Caco-2 (cell line): Measurements from ENCODE around the gene JAG2. TPM values are rescaled to one million over a fixed set of nuclear protein-coding genes. Genes with fewer than 3 reads are reported as not detected.

Experiments
- BruUV-seq: library from RNA; stranded (reverse); fragments of 400-500 nt; replicated peaks from 2 replicates; lab custom pipeline; 2021; lab: Mats Ljungman, UMichigan
- CTCF ChIA-PET: fragments of 300-600 bp; sonication (Branson Sonifier 250); formaldehyde crosslinking; loops from one replicate; lab custom pipeline; 2022; ENCODE audit warnings: antibody characterized with exemption; lab: Charles Lee
- POLR2A ChIA-PET: fragments of 300-600 bp; sonication (Branson Sonifier 250); formaldehyde crosslinking; loops from one replicate; lab custom pipeline; 2022; ENCODE audit warnings: antibody characterized with exemption; lab: Charles Lee
- DNase-seq, 2 experiments: peaks; one replicate each; pipeline versions ENCODE4 v3.0.0 to v3.0.0-alpha.2; 2020 to 2022
- H3K27me3 ChIP-seq: replicated peaks from 2 replicates; pipeline ENCODE4 v1.6.0; 2011; ENCODE audit warnings: low read length; ENCODE audit not compliant: control insufficient read depth, insufficient read depth
- H3K36me3 ChIP-seq: 2 replicates; pipeline ENCODE4 v1.5.1; 2011; ENCODE audit warnings: low read length; ENCODE audit not compliant: control insufficient read depth, insufficient read depth
- H3K4me1 ChIP-seq: fragments of 250-450 bp; sonication (Bioruptor Pico); 2 replicates; pipeline ENCODE4 v1.5.1; 2020; ENCODE audit warnings: mild to moderate bottlenecking
- H3K4me3 ChIP-seq: 2 replicates; pipeline ENCODE4 v1.5.1; 2011; ENCODE audit warnings: low read depth, mild to moderate bottlenecking, control low read depth, low read length
- H3K9me3 ChIP-seq: fragments of 250-450 bp; sonication (Bioruptor Pico); 2 replicates; pipeline ENCODE4 v1.5.1; 2020; ENCODE audit warnings: mild to moderate bottlenecking, moderate library complexity
- H3K27ac Mint-ChIP-seq: one replicate; pipeline ENCODE4 v1.8.0; 2022; ENCODE audit warnings: mixed read lengths; ENCODE audit not compliant: unreplicated experiment
- H3K27me3 Mint-ChIP-seq: one replicate; pipeline ENCODE4 v1.8.0; 2022; ENCODE audit warnings: mixed read lengths; ENCODE audit not compliant: insufficient read depth, unreplicated experiment
- H3K36me3 Mint-ChIP-seq: one replicate; pipeline ENCODE4 v1.8.0; 2022; ENCODE audit warnings: mild to moderate bottlenecking, mixed read lengths; ENCODE audit not compliant: insufficient read depth, unreplicated experiment
- H3K4me1 Mint-ChIP-seq: one replicate; pipeline ENCODE4 v1.8.0; 2022; ENCODE audit warnings: low read depth, mixed read lengths; ENCODE audit not compliant: unreplicated experiment
- H3K4me3 Mint-ChIP-seq: one replicate; pipeline ENCODE4 v1.8.0; 2022; ENCODE audit warnings: mild to moderate bottlenecking, moderate library complexity, mixed read lengths; ENCODE audit not compliant: unreplicated experiment
- H3K9me3 Mint-ChIP-seq: one replicate; pipeline ENCODE4 v1.8.0; 2022; ENCODE audit warnings: mixed read lengths; ENCODE audit not compliant: unreplicated experiment
- CTCF ChIP-seq, 2 experiments: fragments of 200-600 bp in 1 of 2; IDR thresholded peaks; 1 replicate in 1 of 2; 2 replicates in 1 of 2; pipeline versions ENCODE4 v1.5.1 to v1.8.0; 2011 to 2022; ENCODE audit warnings: antibody characterized with exemption in 1 of 2, control low read depth in 1 of 2, inconsistent platforms in 1 of 2, low read depth in 1 of 2, low read length in 1 of 2, mild to moderate bottlenecking in 1 of 2, moderate library complexity in 1 of 2; ENCODE audit not compliant: insufficient read depth in 1 of 2, severe bottlenecking in 1 of 2, unreplicated experiment in 1 of 2
- intact Hi-C: fragments of 100-400 bp; cut with micrococcal nuclease; formaldehyde crosslinking; loops from one replicate; pipeline ENCODE4 v1.10.0; 2022; ENCODE audit not compliant: unreplicated experiment
- total RNA-seq: library from RNA; stranded (reverse); gene quantifications from 2 replicates; pipeline ENCODE4 v1.2.3, GENCODE V29; 2022

Gene JAG2
- total RNA-seq, 1 experiment from 2014 or later = 43.0 TPM

DNA sequence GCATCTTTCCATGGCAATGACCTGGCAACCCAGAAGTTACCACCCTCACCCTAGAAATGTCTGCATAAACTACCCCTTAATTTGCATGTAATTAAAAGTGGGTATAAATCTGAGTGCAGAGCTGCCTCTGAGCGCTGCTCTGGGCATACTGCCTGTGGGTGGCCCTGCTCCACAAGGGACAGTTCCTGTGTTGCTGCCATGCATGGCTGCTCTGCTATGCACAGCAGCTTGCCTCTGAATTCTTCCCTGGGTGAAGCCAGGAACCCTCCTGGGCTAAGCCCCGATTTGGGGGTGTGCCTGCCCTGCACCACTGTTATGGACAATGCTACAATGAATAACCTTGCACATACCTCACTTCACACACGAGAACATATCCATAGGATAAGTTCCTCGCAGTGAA, 67.7 kb downstream of the JAG2 start:
- H3K4me1 Mint-ChIP-seq = no peaks in the 10 kb centered on the region
- POLR2A ChIA-PET = no interaction called here
- CTCF ChIA-PET = no interaction called here
- peaks cover 18% of the 10 kb centered on the region for H3K9me3 Mint-ChIP-seq
- no peak overlapping the region for H3K4me3 ChIP-seq
- H3K36me3 Mint-ChIP-seq = peaks cover 6% of the 10 kb centered on the region
- no peaks in the 10 kb centered on the region for H3K36me3 ChIP-seq
- H3K27ac Mint-ChIP-seq = no peak overlapping the region
- no peaks in the 10 kb centered on the region for H3K27me3 ChIP-seq
- peaks cover 4% of the 10 kb centered on the region for H3K9me3 ChIP-seq
- intact Hi-C loops = no loop called here
- H3K27me3 Mint-ChIP-seq = peaks cover 10% of the 10 kb centered on the region
- TF ChIP-seq CTCF (IDR thresholded peaks at IDR 0.05; ENCODE audit: insufficient read depth in 1 of 2, low read depth in 1 of 2, low read length in 1 of 2, severe bottlenecking in 1 of 2, unreplicated experiment in 1 of 2) = no peak
- no peak overlapping the region for H3K4me3 Mint-ChIP-seq
- DNase-seq = no peak
- no peaks in the 10 kb centered on the region for H3K4me1 ChIP-seq
- BruUV-seq = no TSS peak

GRCh38 chr14:105099778-105100177, 68.8 kb downstream of the JAG2 start:
- CTCF ChIA-PET = no interaction called here
- Mint-ChIP-seq H3K27ac (no peak overlapping the region), H3K27me3 (peaks cover 6% of the 10 kb centered on the region), H3K36me3 (peaks cover 6% of the 10 kb centered on the region), H3K4me3 (no peak overlapping the region), H3K4me1 (no peaks in the 10 kb centered on the region), H3K9me3 (peaks cover 18% of the 10 kb centered on the region)
- intact Hi-C loops = no loop called here
- no peak overlapping the region for H3K4me3 ChIP-seq
- TF ChIP-seq CTCF (IDR thresholded peaks at IDR 0.05; ENCODE audit: insufficient read depth in 1 of 2, low read depth in 1 of 2, low read length in 1 of 2, severe bottlenecking in 1 of 2, unreplicated experiment in 1 of 2) = no peak
- H3K27me3 ChIP-seq = no peaks in the 10 kb centered on the region
- no peaks in the 10 kb centered on the region for H3K36me3 ChIP-seq
- POLR2A ChIA-PET = no interaction called here
- H3K9me3 ChIP-seq = peaks cover 4% of the 10 kb centered on the region
- no TSS peak for BruUV-seq
- DNase-seq = no peak
- no peaks in the 10 kb centered on the region; the same call in 1 of the 2 replicates for H3K4me1 ChIP-seq

DNA sequence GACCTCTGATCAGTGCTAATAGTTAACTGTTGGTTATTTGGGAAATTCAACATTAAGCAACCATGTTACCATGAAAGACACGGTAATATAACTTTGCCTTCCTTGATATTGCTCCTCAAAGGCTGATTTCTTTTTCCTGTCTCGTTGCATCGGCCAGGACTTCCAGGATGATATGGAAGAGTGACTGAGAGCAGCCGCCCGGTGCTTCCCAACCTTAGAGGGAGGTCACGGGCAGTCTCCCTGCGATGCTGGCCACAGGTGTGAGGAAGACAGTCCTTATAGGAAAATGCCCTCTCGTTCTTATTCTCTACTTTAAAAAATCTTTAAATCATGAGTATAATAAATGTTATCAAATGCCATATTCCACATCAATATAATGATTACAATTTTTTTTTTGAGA, 70.3 kb downstream of the JAG2 start:
- Mint-ChIP-seq H3K27ac (no peak overlapping the region), H3K4me3 (no peak overlapping the region), H3K27me3 (peaks cover 2% of the 10 kb centered on the region), H3K9me3 (peaks cover 18% of the 10 kb centered on the region), H3K4me1 (no peaks in the 10 kb centered on the region), H3K36me3 (peaks cover 13% of the 10 kb centered on the region)
- intact Hi-C loops = no loop called here
- Histone ChIP-seq H3K9me3 (peaks cover 4% of the 10 kb centered on the region; the same call in 1 of the 2 replicates), H3K27me3 (no peaks in the 10 kb centered on the region), H3K4me3 (no peak overlapping the region), H3K36me3 (no peaks in the 10 kb centered on the region), H3K4me1 (peaks cover 7% of the 10 kb centered on the region)
- no TSS peak for BruUV-seq
- ChIA-PET CTCF (no interaction called here), POLR2A (no interaction called here)
- DNase-seq = no peak
- TF ChIP-seq CTCF (IDR thresholded peaks at IDR 0.05; ENCODE audit: insufficient read depth in 1 of 2, low read depth in 1 of 2, low read length in 1 of 2, severe bottlenecking in 1 of 2, unreplicated experiment in 1 of 2) = no peak
